GM21737 (cell line): ENCODE results near the gene TLE6.
A peak's percentile ranks its signal among the peaks of the same experiment; 100 is the strongest.
"Not testable (repeated sequence)": the region's sequence is repeated elsewhere in the genome, so short reads cannot be mapped to it uniquely, and the experiment has no call there.

Experiments used
- ATAC-seq: cut with Tn5 transposase; IDR thresholded peaks from one replicate; pipeline ENCODE4 v1.9.1; 2021; ENCODE audit warnings: mild to moderate bottlenecking, moderate library complexity; ENCODE audit not compliant: unreplicated experiment

The TLE6 gene

GRCh38 chr19:3027292-3027691 is 49.9 kb downstream of the TLE6 start:
- ATAC-seq, result no peak

- no peak for ATAC-seq
Observed at GRCh38 chr19:3027981-3028304, 50.6 kb downstream of the TLE6 start.

DNA sequence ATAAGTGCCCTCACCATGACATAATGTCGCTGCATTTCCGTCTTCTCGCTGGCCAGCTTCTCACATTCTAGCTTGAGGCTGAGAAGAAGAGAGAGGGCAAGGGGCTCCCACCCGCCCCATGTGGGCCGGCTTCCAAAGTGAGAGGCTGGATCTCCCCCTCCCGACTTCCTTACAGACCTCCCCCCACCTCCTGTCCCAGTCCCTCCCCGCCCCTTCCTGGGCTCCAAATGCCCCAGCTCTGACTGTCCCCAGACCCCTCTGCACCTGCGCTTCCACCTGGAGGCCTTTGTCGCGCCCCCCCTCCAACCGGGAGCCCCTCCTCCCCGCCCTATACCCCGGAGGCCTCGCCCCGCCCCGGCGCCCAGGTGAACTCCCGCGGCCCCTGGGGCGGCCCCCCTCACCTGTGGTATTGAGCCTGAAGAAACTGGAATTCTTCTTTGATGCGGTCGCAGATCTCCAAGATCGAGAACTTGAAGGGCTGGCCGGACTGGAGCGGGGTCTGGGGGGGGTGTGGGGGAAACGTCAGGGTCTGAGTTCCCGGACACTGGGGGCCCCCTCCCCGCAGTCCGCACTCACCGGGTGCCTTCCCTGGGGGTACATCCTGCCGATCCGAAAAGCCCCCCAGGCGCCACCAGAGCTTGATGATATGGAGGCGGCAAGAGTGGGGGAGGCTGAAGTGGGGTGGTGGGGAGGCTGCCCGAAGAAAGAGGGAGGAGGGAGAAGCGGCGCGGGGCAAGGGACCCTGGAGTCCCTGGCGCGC is 51.1 kb downstream of the TLE6 start:
- ATAC-seq, result no peak

DNA sequence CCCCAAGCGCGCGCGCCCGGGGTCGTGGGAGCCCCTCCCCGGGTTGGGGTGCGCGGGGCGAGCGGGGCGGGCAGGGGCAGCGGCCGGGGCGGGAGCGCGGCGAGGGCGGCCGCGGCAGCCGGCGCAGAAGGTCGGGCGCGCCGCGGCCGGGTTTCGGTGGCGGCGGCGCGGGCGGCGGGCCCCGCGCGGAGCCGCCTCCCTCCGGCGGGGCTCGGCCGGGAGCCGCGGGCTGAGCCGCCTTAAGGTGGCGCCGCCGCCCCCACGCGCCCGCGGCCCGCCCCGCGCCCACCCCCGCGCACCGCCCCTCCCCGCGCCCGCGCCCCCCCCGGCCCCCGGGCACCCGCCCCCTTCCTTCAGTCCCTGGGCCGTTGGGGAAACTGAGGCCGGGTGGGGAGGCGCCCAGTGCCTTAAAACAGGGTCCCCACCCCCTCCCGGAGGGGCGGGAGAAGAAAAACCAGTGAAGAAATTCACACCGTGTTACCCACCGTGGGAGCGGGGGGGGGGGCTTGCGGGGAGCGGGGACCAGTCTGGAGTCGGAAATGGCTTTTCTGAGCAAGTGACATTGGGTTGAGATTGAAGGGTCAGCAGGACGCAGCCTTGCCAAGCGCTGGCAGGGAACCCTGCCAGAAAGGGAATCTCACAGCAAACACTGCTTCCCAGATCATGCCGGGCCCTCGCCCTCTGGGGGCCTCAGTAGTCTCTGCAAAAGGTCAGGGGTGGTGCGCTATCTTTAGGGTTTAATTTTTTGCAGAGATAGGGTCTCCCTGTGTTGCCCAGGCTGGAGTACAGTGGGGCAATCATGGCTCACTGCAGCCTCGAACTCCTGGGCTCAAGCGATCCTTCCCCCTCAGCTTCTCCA is 51.9 kb downstream of the TLE6 start, which contains the start of gene TLE2:
TSS of gene TLE2 (minus strand) at position 216 of the 859 bp plus-strand sequence. CDS start 376 bp downstream, outside the sequence.
- ATAC-seq, result no peak

DNA sequence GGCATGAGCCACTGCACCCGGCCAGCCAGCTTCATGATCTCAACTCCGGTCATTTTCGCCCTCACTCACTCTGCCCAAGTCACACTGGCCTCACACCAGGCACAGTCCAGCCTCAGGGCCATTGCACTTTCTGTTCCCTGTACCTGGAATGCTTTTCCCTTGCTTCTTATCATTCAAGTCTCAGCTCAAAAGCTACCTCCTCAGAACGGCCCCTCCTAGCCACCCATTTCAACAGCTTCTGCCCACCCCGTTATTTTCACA is 54.2 kb downstream of the TLE6 start:
- no peak for ATAC-seq

GRCh38 chr19:3033595-3034405 is 56.4 kb downstream of the TLE6 start:
- ATAC-seq, result no peak

DNA sequence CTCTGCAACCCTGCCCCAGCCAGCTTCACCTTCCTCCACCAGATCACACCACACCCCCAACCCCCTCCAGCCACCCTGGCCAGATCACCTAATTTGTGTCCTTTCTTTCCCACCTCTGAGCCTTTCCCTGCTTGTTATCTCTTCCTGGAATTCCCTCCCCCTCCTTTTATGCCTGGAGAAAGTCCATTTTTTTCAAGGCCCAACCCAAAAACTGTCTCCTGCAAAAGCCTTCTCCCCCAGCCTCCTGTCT is 57.0 kb downstream of the TLE6 start:
- ATAC-seq, result no peak

GRCh38 chr19:3034656-3035541 is 57.5 kb downstream of the TLE6 start:
- ATAC-seq, result no peak

DNA sequence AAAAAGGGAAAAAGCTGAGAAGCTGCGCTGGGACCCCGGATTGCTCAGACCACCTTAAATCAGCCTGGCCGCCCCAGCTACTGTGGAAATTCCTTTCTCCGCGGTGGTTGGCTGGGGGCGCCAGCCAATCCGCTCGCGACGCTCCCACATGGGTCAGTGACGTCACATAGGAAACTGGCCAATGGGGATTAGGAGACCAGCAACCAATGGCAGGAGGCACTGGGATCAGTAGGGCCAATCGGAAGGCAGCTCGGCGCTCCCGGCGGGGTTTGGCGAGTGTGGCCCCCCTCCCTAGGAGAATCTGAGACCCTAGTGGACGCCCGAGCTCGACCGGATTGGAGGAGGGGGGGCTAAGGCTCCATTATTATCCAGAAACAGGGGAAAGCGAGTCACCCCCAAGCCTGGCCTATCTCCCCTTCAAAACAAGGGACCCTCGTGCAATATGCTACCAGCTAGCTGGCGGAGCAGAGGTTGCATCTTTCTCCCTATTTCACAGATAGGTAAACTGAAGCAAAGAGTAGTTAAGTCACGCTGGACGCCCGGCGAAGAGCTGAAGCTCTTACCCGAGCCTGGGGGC is 58.3 kb downstream of the TLE6 start:
- peak; percentile 75 for ATAC-seq

- peak; percentile 33 for ATAC-seq
Observed at GRCh38 chr19:3036119-3036976, 59.0 kb downstream of the TLE6 start.

GRCh38 chr19:3036977-3037544 is 59.7 kb downstream of the TLE6 start:
- ATAC-seq, result not testable (repeated sequence)

DNA sequence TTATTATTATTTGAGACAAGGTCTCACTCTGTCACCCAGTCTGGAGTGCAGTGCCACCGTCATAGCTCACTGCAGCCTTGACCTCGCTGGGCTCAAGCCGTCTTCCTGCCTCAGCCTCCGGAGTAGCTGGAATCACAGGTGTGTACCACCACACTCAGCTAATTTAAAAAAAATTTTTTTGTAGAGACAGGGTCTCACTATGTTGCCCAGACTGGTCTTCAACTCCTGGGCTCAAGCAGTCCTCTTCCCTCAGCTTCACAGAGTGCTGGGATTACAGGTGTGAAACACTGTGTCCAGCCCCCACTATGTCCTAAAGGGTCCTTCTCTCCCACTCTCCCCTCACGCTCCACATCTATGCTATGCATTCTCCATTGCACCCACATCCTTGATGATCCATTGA is 60.9 kb downstream of the TLE6 start:
- ATAC-seq, result no peak

DNA sequence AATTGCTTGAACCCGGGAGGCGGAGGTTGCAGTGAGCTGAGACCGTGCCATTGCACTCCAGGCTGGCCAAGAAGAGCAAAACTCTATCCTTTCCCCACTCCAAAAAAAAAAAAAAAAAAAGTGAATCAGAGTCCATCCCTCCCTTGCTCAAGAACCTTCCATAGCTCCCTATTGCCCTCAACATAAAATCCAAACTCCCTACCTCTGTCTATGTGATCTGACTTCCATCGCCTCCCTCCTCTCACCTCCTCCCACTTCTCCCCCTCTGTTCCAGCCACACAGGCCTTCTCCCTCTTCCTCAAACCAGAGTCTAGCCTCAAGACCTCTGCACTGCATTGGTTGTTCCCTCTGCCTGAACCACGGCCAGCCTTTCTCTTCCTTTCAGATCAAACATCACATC is 61.8 kb downstream of the TLE6 start:
- ATAC-seq, result no peak

DNA sequence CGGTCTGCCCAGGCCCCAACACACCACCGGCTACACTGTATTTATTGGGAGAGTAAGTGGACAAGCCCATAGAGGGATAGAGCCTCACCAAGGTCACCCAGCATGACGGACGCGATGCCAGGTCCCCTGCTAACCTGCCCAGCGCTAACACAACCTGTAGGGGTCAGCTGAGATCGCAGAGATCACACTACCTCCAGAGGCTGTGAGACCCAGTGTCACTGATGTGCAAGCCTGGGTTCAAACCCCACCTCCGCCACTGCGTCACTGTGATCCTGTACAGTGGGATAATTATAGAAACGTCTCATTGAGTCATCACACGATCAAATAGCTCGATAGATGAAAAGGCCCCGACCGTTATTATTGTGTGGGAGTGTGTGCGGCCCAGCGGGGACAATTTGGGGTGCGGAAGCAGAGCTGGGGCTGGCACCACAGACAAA is 62.3 kb downstream of the TLE6 start:
- ATAC-seq, result no peak

DNA sequence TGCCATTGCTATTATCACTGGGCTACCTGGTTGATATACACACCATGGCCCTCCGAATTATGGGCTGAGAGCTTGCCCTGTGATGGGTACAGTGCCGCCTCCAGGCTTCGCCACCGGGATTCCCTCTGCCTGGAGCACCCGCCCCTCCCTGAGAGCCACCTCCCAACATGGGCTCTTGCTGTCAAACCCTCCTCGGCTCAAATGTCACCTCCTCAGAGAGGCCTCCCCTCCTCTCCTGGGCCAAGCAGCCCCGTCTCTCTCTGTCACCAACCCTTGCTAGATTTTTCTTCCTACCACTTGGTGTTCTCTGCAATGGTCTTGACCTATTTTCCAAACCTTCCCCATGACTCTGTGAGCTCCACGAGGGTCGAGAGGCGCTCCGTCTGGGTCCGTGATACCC is 64.0 kb downstream of the TLE6 start:
- ATAC-seq, result no peak

GRCh38 chr19:3041761-3042620 is 64.6 kb downstream of the TLE6 start:
- ATAC-seq, result no peak

DNA sequence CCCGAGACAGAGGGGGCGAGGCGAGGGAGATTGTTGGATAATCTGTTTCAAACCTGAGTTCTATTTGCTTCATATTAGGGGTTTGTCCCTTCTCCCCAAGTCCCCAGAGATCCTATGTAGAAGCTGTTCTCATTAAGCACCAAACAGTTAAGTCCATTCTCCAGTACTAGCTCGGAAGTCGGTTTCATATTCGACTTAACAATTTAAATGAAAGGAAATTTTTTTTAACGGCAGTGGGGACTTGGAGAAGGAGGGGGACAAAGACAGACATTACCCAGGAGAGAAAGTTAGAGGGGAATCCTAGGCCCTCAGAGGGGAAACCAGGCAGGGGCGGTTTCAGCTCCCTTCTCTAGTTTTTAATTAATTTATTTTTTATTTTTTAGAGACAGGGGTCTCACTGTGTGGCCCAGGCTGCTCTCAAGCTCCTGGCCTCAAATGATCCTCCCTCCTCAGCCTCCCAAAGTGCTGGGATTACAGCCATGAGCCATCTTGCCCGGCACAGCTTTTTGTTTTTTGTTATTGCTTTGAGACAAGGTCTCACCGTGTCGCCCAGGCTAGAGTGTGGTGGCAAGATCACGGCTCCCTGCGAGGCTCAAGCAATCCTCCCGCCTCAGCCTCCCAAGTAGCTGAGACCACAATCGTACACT is 65.4 kb downstream of the TLE6 start:
- ATAC-seq, result no peak
